LoVo (cell line): ENCODE data around the gene RCL1.

ENCODE experiments used
- DNase-seq: peaks from one replicate; pipeline ENCODE4 v3.0.0-alpha.2; 2016; ENCODE audit warnings: low spot score

The RCL1 gene

DNA sequence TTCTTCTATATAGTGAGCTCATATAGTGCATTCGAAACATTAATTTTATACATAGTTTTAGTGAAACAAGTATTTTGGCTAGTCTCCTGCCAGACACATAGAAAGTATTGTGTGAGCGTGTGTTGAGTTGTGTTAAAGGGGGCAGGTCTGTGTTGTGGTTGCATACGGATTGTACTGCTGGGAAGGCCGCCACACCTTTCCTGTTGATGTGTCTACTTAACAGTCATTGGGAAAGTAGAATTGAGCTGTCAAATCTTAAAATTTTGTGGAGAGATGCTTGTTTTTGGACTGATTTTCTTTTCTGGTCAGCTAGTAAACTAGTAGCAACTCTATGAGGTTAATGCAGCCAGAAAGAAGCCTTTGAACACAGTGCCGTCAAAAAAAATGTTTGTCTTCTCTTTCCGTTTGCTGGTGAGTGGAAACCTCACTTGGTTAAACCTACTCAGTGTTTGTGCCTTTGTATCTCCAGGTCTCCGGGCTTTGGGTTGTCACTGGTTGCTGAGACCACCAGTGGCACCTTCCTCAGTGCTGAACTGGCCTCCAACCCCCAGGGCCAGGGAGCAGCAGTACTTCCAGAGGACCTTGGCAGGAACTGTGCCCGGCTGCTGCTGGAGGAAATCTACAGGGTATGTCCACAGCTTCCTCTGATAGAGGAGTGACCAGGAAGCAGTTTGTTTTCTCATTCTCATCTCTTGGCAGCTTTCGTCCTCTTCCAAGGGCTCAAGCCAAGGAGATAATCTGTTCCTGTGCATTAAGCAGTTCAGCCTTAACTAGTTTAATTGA is 51.5 kb downstream of the RCL1 start:
- no peak for DNase-seq

- no peak for DNase-seq
Observed at GRCh38 chr9:4849369-4849768, 56.6 kb downstream of the RCL1 start.

DNA sequence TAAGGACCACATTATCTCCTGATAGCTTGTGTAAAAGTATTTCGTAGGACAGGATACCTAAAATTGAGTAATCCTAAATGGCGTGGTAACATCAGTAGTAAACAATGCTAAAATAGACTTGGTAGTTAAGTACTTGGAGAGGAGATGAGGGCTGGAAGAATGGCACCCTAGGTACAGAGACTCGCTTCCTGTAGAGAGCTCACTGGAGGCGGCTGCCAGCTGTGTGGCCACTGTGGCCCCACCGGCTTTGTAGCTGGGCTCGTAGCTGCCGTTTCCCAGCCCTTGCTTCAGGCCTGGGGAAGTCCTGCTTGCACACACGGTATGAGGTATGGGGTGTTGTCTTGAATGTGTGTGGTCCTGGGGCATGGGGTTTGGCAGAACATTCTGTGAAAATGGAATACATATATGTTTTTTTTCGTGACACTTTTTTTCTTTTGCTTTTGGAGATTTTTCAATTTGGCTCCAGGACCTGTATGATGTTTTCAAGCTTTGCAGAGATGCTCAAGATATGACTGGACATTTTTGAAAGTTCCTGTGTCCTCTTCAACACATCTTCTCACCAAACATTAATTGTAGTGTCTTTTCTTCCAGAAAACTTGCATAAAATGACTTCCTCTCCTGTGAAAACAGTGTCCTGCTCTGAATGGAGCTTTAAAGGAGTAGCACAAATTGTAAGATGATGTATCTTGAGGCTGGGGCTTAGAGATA is 58.0 kb downstream of the RCL1 start:
- no peak for DNase-seq

GRCh38 chr9:4852419-4852818 is 59.7 kb downstream of the RCL1 start:
- DNase-seq: no peak

GRCh38 chr9:4854265-4854590 is 61.5 kb downstream of the RCL1 start:
- DNase-seq: no peak

DNA sequence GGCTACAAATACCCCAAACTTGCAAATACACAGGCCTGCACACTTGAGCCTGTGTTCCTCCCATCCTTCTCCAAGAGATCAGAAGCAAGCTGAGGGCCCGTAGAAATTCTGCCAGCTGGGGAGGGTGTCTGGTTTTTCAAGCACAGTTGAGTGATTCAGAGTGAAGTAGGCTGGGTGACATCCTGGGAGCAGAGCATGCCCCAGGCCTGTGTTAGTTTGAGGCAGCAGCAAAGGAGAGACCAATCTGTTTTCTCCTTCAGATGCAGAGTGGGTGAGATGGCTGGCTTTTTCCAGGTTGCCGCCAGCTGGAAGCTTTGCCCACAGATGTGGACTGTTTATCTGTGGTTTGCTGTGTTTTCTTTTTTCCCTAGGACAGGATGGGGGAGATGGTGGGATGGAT is 63.1 kb downstream of the RCL1 start:
- no peak for DNase-seq

DNA sequence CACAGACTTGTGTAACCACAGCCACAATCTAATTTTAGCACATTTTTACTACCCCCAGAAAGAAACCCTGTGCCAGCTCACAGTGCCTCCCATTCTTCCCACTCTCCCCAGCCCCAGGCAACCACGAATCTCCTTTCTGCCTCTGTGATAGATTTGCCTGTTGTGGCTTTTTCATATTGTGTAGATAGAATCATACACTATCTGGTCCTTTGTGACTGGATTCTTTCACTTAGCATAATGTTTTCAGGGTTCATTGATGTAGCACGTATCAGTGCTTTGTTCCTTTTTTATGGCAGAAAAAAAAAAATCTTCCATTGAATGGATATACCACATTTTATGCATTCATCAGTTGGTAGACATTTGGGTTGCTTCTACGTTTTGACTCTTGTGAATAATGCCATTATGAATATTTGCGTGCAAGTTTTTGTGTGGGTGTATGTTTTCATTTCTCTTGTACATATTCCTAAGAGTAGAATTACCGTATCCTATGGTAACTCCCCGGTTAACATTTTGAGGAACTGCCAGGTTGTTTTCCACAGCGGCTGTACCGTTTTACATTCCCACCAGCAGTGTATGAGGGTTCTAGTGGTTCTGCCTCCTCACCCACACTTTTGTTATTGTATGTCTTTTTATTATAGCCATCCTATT is 64.5 kb downstream of the RCL1 start:
- DNase-seq: no peak

GRCh38 chr9:4859035-4859434 is 66.3 kb downstream of the RCL1 start:
- DNase-seq: no peak

DNA sequence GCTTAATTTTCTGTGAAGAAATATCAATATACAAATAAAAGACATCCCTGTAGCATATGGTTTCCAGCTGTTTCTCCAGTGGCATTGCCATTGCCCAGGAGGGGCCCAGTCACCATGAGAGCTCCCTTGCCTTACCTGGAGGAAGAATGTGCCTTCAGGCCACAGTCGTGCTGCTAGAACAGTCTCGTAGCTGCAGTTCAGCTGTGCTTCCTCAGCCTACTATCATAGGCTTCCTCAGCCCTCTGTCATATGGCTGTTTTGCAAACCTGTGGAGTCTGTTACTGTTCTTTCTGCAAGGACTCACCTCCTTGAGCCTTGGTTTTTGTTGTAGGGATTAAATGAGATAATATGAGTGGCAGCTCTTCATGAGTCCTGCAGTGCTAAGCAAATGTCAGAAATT is 67.6 kb downstream of the RCL1 start:
- no peak for DNase-seq

DNA sequence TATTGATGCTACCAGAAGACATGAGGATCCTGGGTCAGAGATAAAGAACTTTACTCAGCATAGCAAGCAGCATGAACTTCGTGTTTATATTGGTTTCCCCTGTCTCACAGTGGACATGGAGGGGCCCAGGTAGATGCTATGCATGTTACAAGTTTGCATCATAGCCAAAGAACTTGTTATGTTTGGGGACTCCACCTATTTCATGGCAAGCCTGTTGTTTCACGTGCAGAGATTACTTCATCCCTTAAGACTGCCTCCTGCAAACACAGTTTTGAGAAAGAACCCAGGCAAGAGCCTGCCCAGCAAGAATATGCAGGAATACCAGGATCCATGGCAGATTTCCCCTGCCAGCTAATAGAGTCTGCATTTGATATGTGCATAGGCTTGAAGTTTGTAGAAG is 68.4 kb downstream of the RCL1 start:
- DNase-seq: no peak

- DNase-seq: no peak
Observed at GRCh38 chr9:4861736-4862451, 69.2 kb downstream of the RCL1 start.

DNA sequence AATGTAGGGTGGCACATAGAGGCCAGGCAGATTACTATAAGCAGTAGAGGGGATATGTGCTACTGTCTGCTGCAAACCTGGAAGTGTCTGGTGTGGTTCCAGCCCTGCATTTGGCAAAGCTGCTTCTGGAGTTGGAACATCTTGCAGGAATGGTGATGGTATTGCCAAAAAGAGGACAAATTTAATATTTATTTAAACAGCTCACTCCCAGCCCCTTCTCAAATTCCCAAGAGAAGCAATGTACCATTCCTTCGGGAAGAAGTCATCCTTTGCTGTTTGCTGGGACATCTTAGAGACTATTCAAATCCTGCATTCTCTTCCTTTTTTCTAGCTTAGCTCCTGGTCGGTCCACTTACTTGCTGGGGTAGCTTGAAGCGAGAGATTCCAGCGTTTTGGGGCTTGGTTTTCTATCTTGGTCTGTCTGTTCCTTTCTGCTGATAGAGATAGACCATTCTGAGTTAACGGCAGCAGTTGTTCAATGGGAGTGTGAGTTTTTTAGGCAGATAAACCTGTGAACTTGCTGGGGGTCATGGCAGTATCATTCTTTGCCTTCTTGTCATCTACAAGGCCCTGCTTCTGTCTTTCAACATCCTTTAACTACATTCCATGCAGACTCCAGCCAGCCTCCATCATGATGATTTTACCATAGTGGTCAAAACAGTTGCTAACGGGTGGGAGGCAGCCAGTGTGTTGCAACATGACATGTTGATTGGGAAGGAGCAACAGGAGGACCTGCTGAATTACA is 69.9 kb downstream of the RCL1 start:
- DNase-seq: no peak

GRCh38 chr9:4864234-4864661 is 71.5 kb downstream of the RCL1 start:
- DNase-seq: no peak

- DNase-seq: no peak
Observed at GRCh38 chr9:4864698-4865097, 72.0 kb downstream of the RCL1 start.

DNA sequence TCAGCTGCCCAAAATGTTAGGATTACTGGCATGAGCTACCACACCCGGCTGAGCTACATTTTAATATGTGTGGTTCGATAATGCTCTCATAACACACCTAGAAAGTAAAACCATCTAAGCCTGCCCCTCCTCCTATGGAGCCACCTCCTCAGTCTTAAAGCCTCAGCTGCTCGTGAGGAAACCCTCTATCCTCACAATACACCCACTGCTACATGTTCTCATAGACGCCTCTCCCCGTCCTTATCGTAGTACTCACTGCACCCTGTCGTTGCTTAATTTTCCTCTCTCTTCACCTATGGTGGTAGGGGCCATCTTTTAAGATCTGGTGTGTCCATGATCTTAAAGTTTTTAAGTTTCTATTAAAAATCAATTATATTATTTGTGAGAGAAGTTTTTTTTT is 72.9 kb downstream of the RCL1 start:
- DNase-seq: no peak

DNA sequence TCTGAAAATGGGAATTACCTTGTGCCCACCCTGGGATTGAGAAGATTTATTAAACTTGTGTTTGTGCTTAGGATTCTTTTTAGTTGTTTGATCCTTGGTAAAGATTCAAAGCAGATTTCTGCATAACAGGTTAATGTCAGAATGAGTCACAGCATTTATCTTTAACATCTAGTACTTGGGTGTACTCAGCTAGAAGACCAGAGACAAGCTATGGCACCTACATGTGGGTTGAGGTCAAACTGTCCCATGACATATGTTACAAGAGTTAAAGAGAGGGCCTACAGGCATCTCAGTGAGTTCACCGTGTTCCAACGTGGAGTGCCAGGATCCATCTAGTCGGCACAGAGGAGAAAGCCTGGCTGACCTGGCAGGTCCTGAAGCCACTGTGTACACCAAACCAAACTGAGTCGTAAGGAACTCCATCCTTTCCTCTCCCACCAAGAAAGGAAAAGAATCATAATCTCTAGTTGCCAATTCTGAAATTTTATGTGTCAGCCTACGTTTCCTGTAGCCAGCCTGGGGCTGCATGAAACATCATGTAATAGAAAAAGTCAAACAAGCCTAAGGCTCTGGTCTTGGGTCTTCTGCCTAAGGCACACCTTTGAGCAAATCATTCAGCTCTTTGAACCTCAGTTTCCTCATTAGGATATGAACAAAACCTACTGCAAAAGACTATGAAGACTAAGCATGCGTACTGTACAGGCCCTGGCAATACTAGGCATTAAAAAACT is 73.7 kb downstream of the RCL1 start:
- no peak for DNase-seq

GRCh38 chr9:4873066-4873465 is 80.3 kb downstream of the RCL1 start:
- no peak for DNase-seq

DNA sequence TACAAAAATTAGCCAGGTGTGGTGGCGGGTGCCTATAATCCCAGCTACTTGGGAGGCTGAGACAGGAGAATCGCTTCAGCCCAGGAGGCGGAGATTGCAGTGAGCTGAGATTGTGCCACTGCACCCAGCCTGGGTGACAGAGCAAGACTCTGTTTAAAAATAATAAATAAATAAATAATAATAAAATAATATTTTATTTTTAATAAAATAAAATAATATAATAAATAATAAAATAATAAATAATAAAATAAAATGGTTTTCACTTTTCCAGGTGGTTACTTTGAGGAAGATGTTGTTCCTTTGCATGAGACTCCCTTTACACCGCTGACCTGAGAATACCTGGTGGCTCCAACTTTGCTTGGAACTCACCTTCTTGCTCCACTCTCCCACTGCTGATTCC is 82.8 kb downstream of the RCL1 start:
- no peak for DNase-seq

- DNase-seq: no peak
Observed at GRCh38 chr9:4879115-4879558, 86.4 kb downstream of the RCL1 start.

DNA sequence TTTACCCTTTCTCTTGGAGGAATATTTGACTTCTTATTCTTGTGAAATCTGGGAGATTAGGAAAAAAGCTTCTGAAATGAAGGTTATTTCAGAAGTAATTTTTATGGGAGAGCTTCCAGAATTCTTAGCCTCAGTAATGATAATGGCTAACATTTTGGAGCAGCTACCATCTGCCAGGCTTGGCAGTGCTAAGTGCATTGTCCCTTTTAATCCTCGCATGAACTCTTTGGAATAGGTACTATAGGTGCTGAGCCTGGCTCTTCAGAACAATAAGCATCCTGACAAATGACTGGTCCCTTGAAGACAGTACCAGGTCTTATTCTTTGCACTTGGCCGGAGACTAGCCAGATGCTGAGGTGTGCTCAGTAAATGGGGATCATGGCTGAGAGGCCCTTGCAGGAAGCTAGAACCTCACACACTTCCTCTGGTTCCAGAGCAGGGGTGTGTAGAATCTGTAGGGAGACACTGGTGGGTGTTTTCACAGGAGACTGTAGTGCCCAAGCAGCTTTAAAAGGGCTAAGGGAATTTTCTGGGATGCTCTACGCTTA is 90.7 kb downstream of the RCL1 start:
- no peak for DNase-seq

DNA sequence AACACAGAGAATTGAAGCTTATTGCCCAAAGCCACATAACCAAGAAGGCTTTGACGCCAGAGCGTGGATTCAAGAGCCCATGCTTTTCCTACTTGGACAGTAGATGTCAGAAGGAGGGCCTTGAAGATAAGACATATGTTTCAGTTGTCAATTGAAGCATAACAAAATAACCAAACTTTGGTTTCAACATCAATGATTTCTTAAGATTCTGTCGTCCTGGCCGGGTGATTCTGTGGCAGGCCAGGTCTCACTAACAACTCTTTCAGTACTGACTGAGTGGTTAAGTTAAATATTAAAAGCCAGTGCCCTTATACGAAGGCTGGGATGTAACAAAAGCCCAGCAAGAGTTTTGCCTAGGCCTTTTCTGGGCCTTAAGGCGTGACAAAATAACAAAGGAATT is 94.0 kb downstream of the RCL1 start:
- DNase-seq: no peak
